ENCODE data around the gene HECTD3.
"Not testable (repeated sequence)": the region's sequence is repeated elsewhere in the genome, so short reads cannot be mapped to it uniquely, and the experiment has no call there.

Gene HECTD3

DNA sequence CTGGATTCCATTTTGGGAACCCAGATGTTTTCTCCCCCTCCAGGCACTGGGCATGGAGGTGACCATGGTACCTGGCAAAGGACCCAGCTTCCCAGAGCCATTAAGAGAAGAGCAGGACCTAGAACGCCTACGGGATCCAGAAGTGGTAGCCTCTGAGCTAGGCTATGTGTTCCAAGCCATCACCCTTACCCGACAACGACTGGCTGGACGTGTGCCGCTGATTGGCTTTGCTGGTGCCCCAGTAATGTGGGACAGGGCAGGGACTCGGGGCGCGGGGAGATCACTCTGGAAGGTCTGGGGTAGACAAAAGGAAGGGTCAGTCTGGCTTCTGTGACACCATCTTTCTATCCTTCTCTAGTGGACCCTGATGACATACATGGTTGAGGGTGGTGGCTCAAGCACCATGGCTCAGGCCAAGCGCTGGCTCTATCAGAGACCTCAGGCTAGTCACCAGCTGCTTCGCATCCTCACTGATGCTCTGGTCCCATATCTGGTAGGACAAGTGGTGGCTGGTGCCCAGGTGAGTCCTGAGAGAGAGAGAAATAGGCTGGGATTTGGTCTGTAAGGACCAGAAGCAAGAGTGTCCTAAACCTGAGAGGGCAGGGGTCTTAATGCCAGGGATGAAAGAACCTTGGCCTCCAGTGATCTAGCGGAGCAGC is 2.6 kb upstream of the HECTD3 start:
- DNase-seq = no peak

DNA sequence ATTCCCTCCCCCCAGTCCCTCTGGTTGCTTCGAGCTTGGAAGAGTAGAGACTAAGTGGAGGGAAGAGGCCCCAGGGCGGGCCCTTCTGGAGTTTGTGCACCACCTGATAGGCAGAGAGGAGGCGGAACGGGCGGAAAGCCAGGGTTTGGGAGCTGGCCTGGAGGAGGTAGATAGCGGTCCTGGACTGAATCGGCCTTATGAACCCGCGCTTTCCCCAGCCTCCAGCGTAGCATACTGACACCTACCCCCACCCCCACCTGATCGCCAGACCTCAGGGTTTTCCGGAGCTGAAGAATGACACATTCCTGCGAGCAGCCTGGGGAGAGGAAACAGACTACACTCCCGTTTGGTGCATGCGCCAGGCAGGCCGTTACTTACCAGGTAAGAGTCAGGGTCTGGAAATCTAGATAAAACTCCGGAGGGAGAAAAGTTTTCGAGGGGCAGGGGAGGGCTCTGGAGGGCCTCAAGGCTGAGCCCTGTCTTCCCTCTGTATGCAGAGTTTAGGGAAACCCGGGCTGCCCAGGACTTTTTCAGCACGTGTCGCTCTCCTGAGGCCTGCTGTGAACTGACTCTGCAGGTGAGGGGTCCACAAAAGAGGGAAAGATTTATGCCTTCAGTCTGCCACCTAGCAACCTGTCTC is 1.6 kb upstream of the HECTD3 start:
- DNase-seq = peak; percentile 58

DNA sequence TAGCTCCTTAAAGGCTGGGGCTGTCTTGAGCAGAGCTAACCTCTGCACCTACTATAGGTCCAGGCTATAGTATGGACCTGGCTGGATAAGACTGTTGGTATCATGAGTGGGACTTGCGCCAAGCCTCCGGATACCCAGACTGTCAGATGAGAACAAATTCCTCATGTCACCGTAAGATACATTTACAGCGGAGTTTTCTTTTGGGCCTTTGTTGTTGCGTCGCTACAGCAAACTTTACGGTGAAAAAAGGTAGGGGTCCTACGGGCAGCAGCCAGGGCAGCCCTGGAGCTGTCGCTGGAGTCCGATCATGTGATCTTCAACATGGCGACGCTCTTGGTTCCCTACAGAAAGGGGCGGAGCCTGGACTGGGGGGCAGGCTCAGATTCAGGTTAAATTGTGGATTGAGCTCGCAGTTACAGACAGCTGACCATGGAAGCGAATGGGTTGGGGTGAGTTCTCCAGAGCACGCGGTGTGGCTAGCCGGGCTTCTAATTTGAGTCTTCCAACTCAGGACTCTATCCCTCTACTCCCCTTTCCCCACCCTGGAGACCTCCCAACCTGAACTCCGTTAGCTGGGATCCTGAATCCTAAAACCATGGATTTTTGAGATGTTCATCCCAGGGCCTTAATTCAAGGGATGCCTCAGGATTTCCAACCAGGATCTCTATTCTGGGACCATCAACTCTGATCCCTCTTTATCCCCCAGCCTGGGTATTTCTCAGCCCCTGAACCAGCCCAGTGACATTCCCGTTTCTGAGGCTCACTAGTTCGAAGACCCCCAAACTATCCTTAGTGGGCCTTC is 914 bp upstream of the HECTD3 start, which contains the start of gene UROD:
Gene UROD (plus strand): TSS at position 418 of the 802 bp plus-strand sequence. CDS start 12 bp downstream, at position 430.
- peak; percentile 99 for DNase-seq

DNA sequence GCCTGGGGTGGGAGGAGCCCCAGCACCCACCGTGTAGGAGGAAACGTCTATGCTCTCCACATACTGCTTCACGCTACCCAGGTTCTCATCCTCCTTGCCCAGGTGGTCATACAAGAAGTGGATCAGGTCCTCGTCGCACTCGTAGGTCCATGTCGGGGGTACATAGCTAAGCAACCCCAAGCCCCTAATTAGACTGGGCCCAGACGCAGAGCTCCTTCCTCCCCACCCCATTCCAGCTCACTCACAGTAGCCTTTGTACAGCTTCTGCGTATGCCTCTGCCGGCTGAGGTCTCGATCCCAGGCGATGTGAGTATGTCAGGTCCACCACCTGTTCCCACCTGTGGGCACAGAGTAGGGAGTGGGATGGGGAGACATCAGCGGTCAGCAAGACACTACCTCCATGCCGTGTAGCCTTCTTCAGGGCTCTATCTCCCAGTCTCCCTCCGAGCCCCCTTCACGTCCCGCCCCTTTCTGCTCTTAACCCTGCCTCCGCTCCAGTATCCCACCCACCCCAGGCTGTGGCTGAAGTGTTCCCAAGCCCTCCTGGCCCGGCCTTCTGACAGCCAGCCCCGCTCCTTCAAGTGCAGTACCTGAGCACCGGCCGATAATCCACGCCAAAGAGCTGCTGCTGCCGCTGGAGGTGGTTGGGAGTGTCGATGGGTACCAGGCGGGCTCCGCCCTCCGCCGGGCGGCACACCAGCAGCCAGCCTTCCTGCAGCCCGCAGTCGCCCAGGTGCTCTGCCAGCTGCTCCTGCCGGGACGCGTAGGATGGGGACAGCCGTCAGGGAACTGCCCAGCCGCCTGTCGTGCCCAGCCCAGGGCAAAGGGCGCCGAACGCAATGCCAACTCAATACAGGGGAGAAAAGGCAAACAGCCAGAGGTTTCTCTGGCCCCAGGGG is 919 bp downstream of the HECTD3 start:
- peak; percentile 44 for DNase-seq

DNA sequence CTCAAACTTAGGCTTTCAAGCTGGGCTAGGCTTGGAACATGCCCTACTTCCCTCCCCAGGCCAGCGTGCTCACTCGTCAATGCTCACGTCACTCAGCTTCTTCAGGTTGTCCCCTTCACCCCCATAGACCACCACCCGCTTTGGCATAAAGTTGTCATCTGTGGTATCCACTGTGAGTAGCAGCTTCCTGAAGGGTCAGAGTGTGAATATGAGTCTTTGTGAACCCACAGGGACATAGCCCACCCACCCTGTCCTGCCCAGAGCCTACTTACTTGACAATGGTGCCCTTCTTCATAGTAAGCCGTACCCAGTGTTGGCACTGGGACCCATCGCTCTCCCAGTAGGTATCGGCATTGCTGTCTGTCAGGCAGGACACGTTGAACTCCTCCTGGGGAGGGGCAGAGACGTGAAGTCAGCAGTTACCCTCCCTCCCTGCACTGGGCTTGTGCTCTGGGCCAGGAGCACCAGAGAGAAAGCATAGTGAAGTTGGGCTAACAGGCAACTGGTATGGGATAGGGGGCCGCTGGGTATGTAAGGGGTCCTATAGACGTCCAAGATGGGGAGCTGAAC is 1.7 kb downstream of the HECTD3 start:
- DNase-seq = no peak

DNA sequence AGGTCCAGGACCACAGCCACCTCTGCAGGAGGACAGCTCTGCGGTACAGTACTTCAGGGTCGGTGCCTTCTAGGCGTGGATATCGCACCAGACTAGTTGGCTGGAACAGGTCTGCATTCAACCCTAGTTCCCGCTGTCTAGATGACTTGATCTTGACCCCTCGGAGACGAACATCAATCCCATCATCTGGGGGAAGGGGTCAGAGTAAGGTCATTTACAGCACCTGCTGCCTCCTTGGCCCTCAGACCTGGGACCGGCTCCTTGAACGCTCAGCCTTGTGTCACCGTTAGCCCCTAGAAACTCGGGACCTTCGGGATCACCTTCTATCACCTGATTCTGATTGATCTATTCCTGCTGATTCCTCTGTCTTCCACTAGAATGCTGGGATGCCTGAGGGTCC is 2.6 kb downstream of the HECTD3 start:
- no peak for DNase-seq

DNA sequence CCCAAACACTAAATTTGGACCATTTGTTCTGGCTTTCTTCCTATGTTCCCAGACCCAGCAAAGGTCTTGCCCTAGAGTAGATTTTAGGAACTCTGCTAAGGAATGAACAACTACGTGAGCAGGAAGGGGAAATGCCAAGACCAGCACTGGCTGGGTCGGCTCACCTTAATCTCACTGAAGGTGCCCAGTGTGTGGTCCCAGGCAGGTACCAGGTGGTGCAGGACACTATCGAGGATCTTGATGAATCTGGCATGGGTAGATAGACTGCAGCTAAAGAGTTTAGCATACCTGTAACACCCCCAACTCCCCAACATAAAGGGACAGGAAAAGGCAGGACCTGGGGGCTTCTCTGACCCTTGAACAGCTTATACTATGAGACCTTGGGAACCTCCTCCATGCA is 3.0 kb downstream of the HECTD3 start:
- no peak for DNase-seq

DNA sequence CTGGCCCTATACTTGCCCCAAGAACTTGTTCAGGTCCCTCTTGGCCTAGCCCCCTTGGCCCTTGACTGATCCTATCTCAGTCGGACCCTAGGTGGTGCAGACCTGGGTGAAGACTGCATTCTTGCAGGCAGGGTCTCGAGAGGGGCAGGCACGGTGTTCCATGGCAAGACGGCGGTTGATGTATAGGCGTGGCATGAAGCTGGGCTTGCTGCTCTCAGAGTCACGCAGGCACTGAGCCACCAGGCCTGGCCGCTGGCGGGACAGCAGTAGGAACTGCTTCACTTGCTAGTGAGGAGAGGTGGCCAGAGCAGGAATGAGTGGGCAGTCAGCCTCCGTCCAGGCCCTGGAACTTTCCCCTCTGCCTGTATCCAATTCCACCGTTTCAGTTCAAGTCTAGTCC is 3.8 kb downstream of the HECTD3 start:
- no peak for DNase-seq

DNA sequence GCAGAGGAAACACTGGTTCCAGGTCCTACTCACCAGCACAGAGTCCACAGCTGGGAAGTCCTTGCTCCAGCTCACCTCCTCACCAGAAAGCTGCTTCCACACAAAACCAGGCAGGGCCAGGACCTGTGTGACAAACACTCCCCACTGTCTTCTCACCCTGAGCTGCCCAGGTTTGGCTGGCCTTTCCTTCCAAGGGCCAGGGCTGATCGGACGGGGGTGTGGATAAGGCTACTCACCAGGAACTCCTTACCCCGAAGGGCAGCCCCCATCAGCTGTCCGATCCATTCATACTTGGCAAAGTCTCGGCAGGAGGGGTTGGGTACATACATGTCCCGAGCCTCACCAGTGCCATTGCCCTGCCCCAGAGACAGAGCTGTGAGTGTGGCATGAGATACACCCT is 5.4 kb downstream of the HECTD3 start:
- no peak for DNase-seq

DNA sequence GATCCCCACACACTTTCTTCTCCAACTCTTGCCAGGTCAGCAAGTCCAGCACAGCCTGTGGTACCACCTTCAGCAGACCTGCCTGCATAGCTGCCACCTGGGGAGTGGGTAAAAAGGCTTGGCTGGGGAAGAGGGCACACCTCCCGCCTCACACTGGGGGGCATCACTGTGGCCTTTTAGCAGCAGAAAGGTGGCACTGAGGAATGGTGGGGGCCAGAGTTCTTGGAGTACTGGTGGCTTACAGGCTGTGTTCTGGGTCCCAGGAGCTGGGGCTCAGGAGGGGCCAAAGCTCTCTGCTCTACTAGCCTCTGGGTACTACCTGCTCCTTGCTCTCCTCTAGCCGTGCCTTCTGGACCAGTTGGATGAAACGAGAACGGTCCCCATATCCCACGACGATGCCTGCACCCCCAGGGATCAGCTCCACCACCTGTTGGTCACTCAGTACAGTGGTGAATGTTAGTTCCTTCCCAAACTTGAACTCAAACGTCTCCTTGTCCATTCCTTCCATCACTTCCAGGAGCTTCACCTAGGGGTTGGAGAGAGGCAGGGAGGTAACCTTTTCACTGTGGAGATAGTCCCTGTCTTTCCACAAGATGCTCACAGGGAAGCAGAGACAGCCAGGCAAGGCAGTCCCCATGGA is 6.7 kb downstream of the HECTD3 start:
- no peak for DNase-seq

DNA sequence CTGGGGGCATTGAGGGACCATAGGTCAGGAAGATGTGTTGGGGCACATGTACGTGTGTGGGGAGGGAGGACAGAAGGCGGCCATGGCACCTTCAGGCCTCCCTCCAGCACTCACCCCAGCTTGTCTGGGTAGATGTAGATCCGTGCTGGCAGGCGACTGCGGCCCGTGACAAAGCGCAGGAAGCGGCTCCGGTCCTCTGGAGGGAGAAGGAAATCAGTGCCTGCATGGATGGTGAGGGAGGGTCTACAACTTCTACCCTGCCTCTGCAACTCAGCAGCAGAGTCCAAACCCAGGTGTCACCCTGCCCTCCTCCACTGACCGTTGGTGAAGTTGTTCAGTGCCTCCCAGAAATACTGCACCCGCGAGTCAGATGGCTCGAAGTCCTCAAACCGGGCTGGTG is 7.4 kb downstream of the HECTD3 start:
- no peak for DNase-seq

DNA sequence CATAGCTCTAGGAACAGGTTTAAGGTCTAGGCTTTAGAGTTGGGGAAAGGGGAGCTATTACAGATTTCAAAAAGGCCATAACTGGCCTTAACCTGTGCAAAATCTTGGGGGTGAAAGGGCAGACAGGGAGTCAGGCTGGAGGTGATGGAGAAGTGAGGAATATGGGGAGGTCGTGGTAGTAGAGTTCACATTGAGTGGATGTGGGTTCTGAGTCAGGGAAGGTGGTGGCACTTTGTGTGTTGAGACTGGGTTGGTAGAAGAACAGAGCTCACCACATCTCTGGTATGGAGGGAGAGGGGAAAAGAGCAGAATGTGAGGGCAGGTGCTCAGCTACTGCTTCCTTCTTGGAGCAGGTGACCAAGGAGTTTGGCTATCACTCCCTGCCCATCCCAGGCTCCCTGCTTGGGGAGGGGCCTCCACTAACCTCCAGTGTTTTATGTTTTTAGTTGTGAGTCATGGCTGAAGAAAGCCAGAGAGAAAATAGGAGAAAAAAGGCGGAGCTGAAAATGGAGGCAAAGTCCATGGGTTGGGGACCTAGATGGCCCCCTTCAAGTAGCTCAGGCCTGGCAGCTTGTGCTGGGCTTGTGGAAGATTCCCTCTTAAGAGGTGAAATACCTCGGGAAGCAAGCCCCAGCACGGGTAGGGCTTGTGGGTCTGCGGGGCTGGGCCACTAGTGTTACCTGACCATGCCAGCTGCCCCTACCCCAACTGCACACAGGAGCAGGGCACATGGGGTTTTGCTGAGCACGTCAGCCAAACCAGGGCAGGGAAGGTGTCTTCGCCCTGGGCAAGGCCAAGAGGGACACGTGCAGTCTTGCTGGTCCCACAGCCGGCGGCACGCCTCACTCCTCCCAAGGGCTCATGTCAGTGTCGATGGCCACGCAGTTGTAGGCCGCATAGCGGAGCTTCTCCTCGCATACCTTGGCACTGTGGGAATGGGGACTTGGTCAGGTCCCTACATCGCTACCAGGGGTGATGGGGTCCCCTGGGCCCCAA is 8.2 kb downstream of the HECTD3 start:
- no peak for DNase-seq

DNA sequence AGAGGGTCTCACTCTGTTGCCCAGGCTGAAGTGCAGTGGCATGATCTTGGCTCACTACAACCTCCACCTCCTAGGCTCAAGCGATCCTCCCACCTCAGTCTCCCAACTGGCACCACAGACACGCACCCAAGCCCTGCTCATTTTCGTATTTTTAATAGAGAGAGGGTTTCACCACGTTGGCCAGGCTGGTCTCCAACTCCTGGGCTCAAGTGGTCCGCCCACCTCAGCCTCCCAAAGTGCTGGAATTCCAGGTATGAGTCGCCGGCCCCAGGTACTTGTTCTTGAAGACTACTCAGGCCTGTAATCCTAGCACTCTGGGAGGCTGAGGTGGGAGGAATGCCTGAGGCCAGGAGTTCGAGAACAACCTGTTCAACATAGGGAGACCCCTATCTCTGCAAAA is 9.5 kb downstream of the HECTD3 start:
- DNase-seq = not testable (repeated sequence)

DNA sequence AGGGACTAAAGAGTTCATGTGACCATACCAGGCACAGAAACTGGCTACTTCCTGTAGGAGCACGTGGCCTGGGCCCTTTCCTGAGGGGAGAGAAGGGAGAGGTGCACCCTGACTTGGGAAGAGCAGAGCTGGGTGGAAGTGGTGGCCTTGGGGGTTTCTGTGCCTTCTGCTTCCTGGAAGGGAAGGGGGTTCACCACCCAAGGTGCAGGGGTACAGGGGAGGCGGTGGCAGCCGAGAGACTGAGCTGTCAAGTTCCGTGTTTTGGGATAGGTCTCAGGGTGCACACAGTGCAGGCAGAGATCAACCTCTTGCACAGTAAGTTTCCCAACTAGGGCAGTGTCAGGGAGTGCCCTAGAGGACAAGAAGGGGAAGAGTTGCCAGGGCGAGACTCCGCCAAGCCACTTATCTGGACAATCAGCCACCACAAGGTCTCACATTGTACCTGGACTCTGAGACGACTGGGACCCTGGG is 10.1 kb downstream of the HECTD3 start:
- no peak for DNase-seq

DNA sequence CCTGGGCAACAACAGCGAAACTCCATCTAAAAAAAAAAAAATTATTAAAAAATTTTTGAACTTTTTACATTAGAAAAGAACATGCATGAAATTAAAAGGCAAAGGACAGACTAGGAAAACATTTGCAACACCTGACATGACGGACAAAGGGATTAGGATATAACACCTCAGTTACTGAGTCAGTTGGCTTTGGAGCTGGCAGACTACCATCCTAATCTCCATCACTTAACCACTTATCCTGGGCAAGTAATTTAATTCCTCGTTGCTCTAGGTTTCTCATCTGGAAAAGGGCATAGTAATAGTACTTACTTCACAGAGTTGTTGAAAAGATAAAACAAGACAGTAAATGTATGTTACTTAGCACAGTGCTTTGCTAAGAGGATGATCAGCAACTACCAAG is 11.9 kb downstream of the HECTD3 start:
- no peak for DNase-seq

DNA sequence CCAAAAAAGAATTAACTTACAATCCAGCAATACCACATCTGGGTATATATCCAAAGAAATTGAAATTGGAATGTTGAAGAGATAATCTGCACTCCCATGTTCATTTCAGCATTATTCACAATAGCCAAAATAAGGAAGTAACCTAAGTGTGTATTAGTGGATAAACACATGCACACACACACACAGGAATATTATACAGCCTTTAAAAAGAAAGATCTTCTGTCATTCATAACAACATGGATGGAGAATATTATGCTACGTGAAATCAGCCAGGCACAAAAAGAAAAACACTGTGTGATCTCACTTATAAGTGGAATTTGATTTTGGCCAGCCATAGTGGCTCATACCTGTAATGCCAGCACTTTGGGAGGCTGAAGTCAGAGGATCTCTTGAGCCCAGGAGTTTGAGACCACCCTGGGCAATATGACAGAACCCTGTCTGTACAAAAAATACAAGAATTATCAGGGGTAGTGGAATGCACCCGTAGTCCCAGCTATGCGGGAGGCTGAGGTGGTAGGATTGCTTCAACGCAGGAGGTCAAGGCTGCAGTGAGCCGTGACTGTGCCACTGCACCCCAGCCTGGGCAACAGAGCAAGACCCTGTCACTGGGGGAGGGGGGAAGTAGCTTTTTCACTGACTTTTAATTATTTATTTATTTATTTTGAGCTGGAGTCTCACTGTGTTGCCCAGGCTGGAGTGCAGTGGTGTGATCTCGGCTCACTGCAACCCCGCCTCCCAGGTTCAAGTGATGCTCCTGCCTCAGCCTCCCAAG is 15.5 kb downstream of the HECTD3 start:
- DNase-seq = no peak

DNA sequence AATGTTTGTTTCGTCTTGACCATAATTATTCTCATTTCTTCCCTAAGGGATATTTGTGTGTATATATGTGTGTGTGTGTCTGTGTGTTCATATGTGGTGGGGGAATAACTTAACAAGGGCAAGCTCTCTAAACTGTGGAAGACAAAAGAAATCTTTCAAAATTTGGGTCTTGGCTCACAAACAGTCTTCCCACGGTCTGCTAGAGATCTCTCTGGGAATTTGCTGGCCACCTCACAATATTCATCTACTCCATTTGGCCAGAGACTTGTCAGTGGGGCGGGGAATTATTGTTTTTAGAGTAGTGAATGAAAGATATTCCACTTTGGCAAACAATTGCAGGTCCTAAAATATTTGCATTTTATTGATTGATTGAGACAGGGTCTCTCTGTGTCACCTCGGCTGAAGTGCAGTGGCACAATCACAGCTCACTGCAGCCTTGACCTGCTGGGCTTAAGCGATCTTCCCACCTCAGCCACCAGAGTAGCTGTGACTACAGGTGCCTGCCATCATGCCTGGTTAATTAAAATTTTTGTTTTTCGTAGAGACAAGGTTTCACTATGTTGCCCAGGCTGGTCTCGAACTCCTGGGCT is 16.7 kb downstream of the HECTD3 start:
- DNase-seq = no peak

DNA sequence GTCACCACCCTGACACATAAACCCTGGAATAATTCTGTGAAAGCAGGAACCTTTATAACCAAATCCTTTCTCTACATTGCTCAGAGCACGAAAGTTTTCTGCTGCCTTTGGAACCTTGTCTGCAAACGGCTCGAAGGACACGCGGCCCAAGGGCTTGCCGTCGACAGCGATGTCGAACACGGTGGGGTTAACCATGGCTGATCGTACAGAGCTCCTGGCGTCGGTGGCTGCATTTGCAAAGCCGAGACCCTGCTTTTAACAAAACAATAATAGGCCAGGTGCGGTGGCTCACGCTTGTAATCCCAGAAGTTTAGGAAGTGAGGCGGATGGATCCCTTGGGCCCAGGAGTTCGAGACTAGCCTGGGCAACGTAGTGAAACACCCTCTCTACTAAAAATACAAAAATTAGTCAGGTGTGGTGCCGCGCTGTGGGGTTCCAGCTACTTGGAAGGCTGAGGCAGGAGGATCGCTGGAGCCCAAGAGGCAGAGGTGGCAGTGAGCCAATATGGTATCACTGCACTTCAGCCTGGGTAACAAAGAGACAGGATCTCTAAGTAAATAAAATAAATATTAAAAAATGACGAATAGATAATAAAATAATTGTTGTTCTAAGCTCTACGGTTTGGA is 22.5 kb downstream of the HECTD3 start:
- no peak for DNase-seq
